NCI-H146 treated with DMSO at 0.1 percent for 48 hours (cell line): Measurements from ENCODE around the gene TRIP13.
"Not testable (repeated sequence)": the region's sequence is repeated elsewhere in the genome, so short reads cannot be mapped to it uniquely, and the experiment has no call there.

Experiments
- DNase-seq: peaks from one replicate; lab custom pipeline; 2025; ENCODE audit not compliant: unreplicated experiment; lab: John Stamatoyannopoulos, UW

TRIP13 gene

DNA sequence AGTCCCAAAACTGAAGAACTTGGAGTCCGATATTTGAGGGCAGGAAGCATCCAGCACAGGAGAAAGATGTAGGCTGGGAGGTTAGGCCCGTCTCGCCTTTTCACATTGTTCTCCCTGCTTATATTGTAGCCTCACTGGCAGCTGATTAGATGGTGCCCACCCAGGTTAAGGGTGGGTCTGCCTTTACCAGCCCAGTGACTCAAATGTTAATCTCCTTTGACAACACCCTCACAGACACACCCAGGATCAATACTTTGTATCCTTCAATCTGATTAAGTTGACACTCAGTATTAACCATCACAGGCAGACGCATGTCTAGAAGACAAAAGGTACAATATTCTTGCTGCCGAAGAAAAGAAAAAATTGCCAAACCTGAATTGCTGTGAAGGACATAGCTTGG, 26.0 kb downstream of the TRIP13 start:
- DNase-seq = not testable (repeated sequence)

DNA sequence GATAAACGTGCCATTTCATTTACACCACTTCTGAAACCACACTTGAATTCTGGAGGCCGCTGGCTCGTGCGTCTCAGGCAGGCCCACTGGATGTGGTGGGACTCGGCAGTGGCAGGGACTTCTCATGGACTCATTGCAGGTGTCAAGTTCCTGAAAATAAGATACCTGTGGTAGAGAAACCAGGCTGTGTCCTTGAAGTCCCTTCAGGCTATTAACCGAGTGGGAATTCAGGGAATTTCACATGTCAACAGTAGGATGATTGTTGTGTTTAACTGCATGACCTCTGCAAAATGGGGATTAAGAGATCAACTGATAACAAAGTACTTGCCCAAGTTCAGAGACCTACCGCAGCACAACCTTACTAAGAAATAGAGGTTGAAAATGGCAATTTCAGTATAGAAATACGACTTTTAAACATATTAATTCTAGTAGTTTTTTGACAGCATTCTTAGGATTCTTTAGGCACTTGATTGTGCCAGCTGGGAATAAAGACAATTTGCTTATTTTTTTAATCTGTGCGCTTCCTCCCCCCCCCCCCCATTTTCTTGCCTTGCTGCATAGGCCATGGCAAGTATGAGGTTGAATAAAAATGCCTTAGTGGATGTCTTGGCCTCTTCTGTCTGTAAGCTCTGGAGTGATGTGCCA, 26.8 kb downstream of the TRIP13 start:
- no peak for DNase-seq

DNA sequence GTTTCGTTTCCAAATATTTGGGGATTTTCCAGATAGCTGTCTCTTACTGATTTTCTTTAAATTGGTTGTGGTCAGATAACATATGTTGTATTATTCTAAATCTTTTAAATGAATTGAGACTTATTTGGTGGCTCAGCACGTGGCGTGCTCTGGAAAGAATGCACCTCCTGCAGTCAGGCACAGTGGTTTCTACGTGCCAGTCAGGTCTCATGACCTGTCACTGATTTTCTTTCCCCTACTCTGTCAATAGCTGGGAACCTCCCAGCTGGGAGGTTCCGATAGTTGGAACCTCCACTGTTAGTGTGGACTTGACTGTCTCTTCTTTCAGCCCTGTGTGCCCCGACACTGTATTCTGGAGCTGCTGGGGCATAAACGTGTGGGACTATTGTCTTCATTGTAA, 27.6 kb downstream of the TRIP13 start:
- no peak for DNase-seq

DNA sequence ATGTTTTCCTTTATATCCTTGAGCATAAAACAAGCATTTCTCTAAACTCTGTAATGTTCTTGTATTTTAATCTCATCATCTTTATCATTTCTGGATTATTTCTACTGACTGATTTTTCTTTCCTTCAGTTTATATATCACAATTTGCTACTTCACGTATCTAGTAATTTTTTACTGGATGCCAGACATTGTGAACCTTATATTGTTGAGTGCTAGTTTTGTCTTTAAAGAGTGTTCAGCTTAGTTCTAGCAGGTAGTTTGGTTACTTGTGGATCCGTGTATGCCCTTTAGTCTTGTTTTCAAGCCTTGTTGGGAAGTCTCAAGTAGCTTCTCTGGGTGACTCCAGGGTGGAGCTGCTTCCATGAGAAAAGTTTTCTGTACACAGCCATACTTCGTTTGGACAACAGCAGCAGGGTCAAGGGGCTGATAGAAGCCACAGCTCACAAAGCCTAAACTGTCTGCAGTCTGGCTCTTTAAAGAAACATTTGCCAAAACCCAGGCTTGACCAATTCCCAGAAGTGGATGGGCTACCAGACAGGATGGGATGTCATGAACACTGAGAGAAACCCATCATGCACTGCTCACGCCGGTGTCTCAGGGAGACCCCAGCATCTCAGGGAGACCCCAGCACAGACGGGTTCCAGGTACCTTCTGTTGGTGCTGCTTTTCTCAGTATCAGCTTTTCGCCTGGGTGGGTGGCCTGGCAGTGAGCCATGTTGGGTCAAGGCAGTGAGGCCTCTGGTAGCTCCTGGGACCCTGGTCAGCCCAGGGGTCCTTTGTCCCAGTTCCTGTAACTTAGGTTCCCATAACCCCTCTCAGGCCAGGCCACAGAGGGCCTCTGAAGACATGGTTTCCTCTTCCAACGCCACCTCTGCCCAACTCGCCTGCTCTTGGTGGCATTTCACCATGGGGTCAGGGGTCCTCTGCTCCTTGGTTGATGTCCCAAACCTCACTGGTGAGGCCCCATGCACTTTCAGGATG, 29.1 kb downstream of the TRIP13 start:
- no peak for DNase-seq

DNA sequence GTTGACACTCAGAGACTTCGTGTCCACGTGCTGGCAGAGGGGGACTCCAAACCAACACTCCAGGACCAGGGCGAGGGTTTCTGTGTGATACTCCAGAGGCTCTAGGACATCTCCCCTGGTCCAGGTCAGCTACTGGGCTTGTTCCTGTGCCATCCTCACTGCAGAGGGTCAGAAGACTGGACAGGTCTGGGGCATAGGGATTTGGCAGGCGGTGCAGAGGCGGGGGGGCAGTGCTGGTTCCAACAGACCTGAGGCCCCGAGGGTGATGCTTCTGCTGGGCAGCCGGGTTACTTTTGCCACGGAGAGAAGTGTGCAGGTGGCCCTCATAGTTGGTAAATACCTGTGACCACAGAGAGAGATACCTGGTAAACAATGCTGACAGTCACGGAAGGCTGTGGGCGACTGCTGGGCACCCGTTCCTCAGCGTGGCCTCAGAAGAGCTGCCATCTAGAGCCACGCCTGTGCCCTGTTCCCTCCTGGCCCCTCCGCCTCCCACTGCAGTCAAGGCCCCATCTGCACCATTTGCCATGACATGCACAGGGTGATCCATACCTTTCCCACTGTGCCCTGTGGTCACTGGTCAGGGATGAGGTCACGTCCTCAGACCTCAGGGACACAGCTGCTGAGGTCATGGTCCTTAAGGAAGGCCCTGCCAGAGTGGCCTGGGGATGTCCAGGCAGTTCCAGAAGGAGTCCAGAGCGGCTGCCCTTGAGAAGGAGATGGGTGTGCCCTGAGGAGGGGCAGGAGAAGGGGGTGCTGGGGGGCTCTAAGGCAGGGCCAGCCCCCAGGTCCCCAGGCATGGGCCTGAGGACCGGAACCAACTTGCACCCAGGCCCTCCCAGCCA, 30.0 kb downstream of the TRIP13 start:
- no peak for DNase-seq

DNA sequence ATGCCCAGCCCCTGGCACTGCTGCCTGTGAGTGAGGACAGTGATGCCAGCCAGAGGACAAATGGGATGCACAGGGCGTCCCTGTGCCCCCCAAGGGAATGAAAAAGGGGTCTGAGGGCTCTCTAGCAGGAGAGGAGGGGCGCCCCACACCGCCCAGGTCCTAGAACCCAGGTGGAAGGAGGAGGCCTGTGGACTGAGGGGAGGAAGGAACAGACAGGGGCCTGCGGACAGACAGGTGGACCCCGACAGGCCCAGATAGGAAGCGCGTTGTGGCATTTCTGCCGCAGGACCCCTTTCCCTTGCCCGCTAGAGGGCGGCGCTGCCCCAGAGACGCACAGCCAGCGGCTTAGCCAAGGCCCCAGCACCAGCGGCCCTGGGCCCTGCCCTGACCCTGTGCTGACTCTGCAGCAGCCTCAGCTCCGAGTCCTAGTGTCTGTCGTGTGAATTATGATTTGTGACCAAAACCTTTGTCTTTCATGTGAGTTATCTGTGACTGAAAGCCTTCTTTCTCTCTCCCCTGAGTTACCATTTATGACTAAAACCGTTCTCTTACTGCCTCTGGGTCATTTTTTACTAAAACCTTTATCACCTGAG, 30.7 kb downstream of the TRIP13 start:
- DNase-seq = peak; percentile 33

DNA sequence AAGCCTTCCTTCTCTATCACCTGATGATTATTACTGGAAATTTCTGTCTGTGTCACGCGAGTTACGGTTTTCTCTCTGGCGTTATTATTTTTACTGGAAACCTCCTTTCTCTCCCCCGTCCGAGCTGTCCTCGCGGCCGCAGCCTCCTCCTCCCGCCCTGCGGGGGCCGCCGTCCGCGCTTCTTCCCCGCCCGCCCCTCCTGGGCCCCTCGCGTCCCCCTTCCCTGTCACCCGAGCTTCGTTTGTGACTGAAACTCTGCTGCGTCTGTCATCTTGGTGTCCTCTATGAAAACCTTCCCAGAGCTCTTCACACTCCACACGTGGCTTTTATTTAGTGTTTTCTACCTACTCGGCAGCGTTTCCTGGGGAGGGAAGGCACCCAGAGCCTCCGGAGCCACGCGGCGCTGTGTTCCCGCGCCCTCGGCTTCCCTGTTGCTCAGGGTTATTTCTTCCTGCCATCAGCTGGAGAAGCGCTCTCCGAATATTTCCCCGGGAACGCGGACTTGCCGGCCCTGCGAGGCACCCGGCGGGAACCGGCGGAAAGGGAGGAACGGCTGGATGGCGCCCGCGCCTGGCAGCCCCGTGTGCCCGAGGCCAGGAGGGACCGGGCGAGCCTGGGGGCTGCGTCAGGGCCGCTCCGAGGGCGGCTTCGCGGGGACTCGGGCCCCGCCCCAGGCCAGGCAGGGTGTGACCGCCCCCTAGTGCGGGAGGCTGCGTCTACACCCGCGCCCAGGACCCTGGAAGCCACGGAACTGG, 33.9 kb downstream of the TRIP13 start:
- DNase-seq = no peak

DNA sequence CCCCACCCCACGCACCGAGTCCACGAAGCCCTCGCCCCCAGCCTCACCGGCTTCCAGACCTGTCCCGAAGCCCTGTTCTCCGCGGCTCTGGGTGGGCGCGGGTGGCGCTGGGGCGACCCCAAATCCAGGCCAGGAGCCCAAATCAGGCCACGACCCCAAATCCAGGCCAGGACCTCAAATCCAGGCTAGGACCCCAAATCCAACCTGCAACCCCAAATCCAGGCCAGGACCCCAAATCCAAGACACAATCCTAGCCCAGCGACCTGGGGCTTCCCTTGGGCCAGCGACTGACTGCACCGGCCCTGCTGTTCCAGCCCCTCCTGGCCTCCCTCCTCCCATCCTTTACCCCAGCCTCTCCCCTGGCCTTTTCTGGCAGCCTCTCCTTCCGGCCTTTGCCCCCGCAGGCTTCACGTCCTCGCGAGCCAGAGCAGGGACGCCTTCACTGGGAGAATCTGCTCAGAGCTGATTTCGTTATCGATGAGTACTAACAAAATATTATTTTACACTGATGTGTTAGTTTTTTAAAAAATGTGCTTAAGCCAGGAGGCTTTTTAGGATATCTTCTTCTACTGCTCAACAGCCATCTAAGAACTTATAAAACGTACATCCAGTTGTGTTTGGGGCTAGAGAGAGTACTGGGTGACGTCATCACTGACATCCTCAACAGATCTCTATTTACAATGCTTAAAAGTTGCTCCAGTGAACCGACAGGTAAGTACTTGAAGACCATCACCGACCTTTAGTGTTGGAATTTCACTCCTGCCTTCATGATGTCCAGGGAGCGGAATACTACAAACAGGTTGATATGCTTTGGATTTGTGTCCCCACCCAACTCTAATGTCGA, 34.7 kb downstream of the TRIP13 start:
- DNase-seq = no peak

DNA sequence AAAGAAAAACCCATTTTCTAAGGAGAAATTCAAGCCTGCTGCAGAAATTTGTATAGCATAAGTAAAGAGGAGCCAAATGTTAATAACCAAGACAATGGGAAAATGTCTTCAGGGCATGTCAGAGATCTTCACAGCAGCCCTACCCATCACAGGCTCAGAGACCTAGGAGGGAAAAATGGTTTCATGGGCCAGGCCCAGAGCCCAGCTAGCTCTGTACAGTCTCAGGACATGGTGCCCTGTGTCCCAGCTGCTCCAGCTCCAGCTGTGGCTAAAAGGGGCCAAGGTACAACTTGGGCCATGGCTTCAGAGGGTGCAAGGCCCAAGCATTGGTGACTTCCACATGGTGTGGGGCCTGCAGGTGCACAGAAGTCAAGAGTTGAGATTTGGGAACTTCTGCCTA, 36.5 kb downstream of the TRIP13 start:
- not testable (repeated sequence) for DNase-seq

DNA sequence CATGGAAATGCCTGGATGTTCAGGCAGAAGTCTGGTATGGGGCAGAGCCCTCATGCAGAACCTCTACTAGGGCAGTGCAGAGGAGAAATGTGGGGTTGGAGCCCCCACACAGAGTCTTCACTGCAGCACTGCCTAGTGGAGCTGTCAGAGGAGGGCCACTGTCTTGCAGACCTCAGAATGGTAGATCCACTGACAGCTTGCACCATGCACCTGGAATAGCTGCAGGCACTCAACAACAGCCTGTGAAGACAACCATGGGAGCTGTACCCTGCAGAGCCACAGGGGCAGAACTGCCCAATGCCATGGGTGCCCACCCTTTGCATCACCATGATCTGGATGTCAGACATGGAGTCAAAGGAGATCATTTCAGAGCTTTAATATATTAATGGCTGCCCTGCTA, 36.9 kb downstream of the TRIP13 start:
- DNase-seq = no peak

DNA sequence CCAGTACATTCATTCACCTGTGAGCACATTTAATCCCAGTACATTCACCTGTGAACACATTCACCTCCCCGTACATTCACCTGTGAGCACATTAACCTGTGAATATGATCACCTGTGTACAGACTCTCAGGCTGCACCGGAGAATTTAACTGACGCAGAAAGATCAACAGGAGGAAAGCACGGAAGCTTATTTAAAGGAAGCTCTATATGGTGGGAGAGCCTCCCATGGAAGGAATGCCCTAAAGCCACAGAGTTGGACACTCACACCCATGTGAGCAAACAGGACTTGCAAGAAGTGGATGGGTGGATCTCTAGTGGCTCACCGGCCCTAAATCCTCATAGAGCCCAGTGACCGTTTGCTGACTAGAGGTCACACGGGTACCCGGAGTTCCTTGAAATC, 38.2 kb downstream of the TRIP13 start:
- DNase-seq = no peak

DNA sequence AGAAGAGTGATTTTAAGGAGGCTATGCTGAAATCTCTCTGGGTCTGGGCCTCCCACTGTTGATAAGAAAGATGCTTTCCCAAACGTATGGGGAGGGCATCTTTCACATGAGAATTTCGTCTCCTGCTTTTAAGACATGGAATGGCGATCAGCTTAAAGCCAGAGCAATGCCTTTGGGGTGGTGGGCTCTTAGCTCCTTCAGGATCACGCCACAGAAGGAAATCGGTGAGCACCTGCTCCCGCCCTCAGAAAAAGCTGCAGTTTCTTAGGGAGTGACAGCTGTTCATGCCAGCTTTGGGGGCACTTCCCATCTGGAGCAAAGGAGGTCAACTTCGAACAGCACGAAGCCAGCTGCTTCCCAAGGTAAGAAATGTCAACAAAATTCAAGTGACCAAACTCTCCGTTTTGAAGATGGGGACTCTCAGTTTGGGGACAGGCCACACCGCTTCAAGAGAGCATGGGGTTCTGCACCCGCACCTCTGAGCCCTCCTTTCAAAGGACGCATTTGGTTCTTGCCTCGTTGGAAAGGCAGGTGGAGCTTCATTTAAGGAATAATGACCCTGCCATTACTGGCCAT, 39.0 kb downstream of the TRIP13 start:
- DNase-seq = no peak

DNA sequence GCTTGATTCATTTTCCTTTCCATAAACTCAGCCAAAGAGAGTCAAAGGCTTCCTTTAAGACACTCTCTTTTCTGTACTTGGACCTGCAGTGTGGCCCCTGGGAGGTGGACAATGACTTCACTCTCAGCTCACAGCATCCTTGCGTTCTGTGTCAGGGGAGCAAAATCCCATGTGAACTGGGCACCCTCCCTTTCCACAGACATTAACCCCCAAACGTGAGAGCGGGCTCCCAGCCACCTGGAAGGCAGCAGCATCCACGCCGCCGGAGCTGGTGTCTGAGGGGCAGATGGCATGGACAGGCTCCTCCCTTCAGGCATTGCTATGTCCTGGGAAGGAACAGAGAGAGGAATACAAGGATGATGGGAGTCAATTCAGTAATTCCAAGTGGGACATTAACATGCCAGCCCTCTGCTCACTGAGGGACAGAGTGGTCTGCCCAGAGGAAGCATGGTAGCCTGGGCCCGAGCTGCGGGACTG, 39.5 kb downstream of the TRIP13 start:
- no peak for DNase-seq

DNA sequence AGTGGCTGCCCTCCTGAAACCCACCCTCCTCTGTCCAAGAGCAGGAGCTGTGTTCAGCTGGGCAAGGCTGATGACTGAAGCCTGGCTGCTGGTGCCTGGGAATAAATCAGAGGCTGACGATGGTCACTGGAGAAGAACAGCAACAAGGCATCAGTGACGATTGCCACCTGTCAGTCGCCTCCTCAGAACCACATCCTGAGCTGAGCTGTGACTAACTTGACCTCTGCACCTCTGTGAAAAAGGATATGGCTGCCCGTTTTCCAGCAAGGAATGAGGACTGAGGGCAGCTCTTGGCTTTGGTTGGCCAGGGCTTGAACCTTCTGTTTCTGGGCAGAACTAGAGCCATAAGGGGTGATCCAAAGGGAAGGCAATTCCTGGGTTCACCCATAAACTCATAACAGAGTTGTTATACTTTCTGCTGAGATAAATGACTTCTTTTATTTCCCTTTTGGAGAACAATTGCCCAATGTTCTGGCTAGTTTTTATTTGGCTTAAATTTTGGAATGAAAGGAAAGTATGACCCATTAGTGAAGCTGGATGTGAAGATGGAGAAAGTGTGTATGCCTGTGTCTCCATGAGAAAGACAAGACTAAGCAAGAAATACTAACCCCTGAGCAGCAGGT, 40.1 kb downstream of the TRIP13 start:
- no peak for DNase-seq

DNA sequence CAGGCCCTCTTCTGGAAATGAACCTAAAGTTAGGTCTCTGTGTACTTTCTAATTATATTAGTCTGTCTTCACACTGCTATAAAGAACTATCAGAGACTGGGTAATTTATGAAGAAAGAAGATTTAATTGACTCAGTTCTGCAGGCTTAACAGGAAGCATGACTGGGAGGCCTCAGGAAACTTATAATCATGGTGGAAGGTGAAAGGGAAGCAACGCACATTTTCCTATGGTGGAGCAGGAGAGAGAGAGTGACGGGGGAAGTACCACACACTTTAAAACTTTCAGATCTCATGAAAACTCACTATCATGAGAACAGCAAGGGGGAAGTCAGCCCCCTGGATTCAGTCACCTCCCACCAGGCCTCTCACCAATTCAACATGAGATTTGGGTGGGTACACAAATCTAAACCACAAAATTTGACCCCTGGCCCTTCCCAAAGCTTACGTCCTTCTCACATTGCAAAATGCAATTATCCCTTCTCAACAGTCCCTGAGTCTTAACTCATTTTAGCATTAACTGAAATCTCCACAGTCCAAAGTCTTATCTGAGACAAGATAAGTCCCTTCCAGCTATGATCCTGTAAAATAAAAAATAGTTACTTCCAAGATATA, 40.7 kb downstream of the TRIP13 start:
- no peak for DNase-seq

DNA sequence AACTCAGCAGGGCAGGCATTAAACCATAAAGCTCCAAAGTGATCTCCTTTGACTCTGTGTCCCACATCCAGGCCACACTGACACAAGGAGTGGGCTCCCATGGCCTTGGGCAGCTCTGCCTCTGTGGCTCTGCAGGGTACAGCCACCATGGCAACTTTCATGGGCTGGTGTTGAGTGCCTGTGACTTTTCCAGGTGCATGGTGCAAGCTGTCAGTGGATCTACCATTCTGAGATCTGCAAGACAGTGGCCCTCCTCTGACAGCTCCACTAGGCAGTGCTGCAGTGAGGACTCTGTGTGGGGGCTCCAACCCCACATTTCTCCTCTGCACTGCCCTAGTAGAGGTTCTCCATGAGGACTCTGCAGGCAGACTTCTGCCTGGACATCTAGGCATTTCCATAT, 41.3 kb downstream of the TRIP13 start:
- not testable (repeated sequence) for DNase-seq

DNA sequence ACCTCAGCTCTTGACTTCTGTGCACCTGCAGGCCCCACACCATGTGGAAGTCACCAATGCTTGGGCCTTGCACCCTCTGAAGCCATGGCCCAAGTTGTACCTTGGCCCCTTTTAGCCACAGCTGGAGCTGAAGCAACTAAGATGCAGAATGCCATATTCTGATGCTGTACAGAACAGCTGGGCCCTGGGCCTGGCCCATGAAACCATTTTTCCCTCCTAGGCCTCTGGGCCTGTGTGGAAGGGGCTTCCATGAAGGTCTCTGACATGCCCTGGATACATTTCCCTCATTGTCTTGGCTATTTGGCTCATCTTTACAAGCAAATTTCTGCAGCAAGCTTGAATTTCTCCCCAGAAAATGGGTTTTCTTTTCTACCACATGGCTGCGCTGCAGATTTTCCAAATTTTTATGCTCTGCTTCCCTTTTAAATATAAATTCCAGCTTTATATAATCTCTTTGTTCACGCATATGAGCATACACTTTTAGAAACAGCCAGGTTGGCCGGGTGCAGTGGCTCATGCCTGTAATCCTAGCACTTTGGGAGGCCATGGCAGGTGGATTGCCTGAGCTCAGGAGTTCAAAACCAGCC, 41.8 kb downstream of the TRIP13 start:
- DNase-seq = not testable (repeated sequence)
